ENCODE data around the gene ERI3.

ERI3 gene

GRCh38 chr1:44296806-44297205, 58.3 kb downstream of the ERI3 start:
- H3K27ac ChIP-seq = no peak overlapping the region
- no peaks in the 10 kb centered on the region for H3K27me3 ChIP-seq
- peaks cover 17% of the 10 kb centered on the region for H3K36me3 ChIP-seq
- no peak overlapping the region for H3K4me3 ChIP-seq (ENCODE audit: low read depth in 1 of 2, low read length in 1 of 2)
- no peak for TF ChIP-seq CTCF (IDR thresholded peaks at IDR 0.05)
- H3K9me3 ChIP-seq = no peaks in the 10 kb centered on the region
- no peaks in the 10 kb centered on the region for H3K4me1 ChIP-seq (ENCODE audit: control insufficient read depth in 1 of 2, insufficient read depth in 1 of 2, low read depth in 1 of 2, low read length in 1 of 2)

GRCh38 chr1:44296086-44296485, 59.0 kb downstream of the ERI3 start:
- TF ChIP-seq CTCF (IDR thresholded peaks at IDR 0.05) = no peak
- no peaks in the 10 kb centered on the region for H3K9me3 ChIP-seq
- H3K4me1 ChIP-seq (ENCODE audit: control insufficient read depth in 1 of 2, insufficient read depth in 1 of 2, low read depth in 1 of 2, low read length in 1 of 2) = no peaks in the 10 kb centered on the region
- H3K36me3 ChIP-seq = peaks cover 17% of the 10 kb centered on the region
- no peaks in the 10 kb centered on the region for H3K27me3 ChIP-seq
- no peak overlapping the region for H3K4me3 ChIP-seq (ENCODE audit: low read depth in 1 of 2, low read length in 1 of 2)
- no peak overlapping the region for H3K27ac ChIP-seq

- H3K4me1 ChIP-seq (ENCODE audit: control insufficient read depth in 1 of 2, insufficient read depth in 1 of 2, low read depth in 1 of 2, low read length in 1 of 2) = no peaks in the 10 kb centered on the region
- peaks cover 17% of the 10 kb centered on the region for H3K36me3 ChIP-seq
- no peak for TF ChIP-seq CTCF (IDR thresholded peaks at IDR 0.05)
- H3K9me3 ChIP-seq = no peaks in the 10 kb centered on the region
- no peak overlapping the region for H3K4me3 ChIP-seq (ENCODE audit: low read depth in 1 of 2, low read length in 1 of 2)
- no peaks in the 10 kb centered on the region for H3K27me3 ChIP-seq
- H3K27ac ChIP-seq = no peak overlapping the region
Observed at GRCh38 chr1:44294588-44295007, 60.5 kb downstream of the ERI3 start.

GRCh38 chr1:44293761-44294315, 61.2 kb downstream of the ERI3 start:
- no peaks in the 10 kb centered on the region for H3K4me1 ChIP-seq (ENCODE audit: control insufficient read depth in 1 of 2, insufficient read depth in 1 of 2, low read depth in 1 of 2, low read length in 1 of 2)
- H3K9me3 ChIP-seq = no peaks in the 10 kb centered on the region
- no peak overlapping the region for H3K27ac ChIP-seq
- no peak for TF ChIP-seq CTCF (IDR thresholded peaks at IDR 0.05)
- H3K27me3 ChIP-seq = no peaks in the 10 kb centered on the region
- H3K4me3 ChIP-seq (ENCODE audit: low read depth in 1 of 2, low read length in 1 of 2) = no peak overlapping the region
- peaks cover 17% of the 10 kb centered on the region for H3K36me3 ChIP-seq

GRCh38 chr1:44292651-44293050, 62.4 kb downstream of the ERI3 start:
- no peaks in the 10 kb centered on the region for H3K27me3 ChIP-seq
- peaks cover 16% of the 10 kb centered on the region for H3K36me3 ChIP-seq
- no peak overlapping the region for H3K4me3 ChIP-seq (ENCODE audit: low read depth in 1 of 2, low read length in 1 of 2)
- TF ChIP-seq CTCF (IDR thresholded peaks at IDR 0.05) = no peak
- no peak overlapping the region for H3K27ac ChIP-seq
- no peaks in the 10 kb centered on the region for H3K9me3 ChIP-seq
- H3K4me1 ChIP-seq (ENCODE audit: control insufficient read depth in 1 of 2, insufficient read depth in 1 of 2, low read depth in 1 of 2, low read length in 1 of 2) = no peaks in the 10 kb centered on the region
